Measurements from ENCODE around the gene DHODH. TPM values are rescaled to one million over a fixed set of nuclear protein-coding genes. Genes with fewer than 3 reads are reported as not detected.
A peak's percentile ranks its signal among the peaks of the same experiment; 100 is the strongest.

The DHODH gene
- 10 to 100 TPM in 1 of 4 donors, 1 to 10 TPM in 3; 5.5 to 13.4 (median 7.4) TPM for total RNA-seq

DNA sequence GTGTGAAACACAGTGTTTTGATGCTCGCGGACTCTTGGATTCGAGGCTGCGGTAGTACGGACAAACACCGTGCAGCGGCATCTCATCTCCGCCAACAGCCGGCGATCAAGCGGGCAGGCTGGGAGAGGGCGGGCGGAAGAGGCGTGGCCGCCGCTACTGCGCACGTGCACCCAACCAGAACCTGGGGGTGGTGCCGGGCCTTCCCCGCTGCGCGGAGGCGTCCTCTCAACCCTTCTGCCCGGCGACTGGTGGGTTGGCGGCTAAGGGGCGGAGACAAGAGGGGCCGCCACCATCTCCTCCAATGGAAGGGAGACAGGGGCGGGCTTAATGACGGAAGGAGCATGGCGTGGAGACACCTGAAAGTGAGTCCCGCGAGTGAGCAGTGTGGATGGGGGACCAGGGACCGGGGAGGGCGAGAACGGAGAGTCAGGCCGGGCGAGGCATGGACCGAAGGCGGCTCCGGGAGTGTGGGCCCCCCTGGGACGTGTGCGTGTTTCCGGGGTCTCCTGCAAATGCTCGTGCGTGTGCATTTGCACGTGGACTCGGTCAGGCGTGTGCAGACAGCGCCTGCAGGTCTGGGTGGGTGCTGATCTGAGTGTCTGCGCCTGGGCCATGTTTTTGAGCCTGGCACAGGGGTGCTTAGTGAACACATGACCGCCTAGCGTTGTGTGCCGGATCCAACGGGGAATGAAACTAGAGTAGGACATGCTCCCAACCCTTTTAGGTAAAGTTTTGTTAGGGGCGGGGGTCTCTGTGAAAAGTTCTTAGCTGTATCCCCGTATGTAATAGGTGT, at the start of gene DHODH:
Gene DHODH, plus strand, starts transcription at position 321 of the 793 bp plus-strand sequence. Its CDS starts 21 bp downstream, at position 342.
- Histone ChIP-seq H3K4me3 (replicated peaks in 1 of 3) (peak within 1 kb of the TSS; percentile 57 to 90 (median 69)), H3K36me3 (no peaks in the 10 kb centered on the region), H3K27me3 (no peaks in the 10 kb centered on the region), H3K4me1 (no peaks in the 10 kb centered on the region), H3K27ac (no peak within 1 kb of the TSS), H3K9me3 (no peaks in the 10 kb centered on the region)
- peak in 1 of 2 donors; percentile 61 for TF ChIP-seq POLR2A (IDR thresholded peaks at IDR 0.05)
- TF ChIP-seq, protein P1, sequence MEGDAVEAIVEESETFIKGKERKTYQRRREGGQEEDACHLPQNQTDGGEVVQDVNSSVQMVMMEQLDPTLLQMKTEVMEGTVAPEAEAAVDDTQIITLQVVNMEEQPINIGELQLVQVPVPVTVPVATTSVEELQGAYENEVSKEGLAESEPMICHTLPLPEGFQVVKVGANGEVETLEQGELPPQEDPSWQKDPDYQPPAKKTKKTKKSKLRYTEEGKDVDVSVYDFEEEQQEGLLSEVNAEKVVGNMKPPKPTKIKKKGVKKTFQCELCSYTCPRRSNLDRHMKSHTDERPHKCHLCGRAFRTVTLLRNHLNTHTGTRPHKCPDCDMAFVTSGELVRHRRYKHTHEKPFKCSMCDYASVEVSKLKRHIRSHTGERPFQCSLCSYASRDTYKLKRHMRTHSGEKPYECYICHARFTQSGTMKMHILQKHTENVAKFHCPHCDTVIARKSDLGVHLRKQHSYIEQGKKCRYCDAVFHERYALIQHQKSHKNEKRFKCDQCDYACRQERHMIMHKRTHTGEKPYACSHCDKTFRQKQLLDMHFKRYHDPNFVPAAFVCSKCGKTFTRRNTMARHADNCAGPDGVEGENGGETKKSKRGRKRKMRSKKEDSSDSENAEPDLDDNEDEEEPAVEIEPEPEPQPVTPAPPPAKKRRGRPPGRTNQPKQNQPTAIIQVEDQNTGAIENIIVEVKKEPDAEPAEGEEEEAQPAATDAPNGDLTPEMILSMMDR (IDR thresholded peaks at IDR 0.05) = peak in 3 of 6 experiments; percentile 11 to 32 (median 22)
- WGBS, 2 donors = 1% methylated on average over 47 to 57 of the region's 57 CpGs
- DNase-seq = peak; percentile 98 to 99
- intact Hi-C loops (cut with DNase I) = loop anchor here (5.0 kb wide), 1 partner anchor 84 kb away; the partner anchor contains the start of genes DHX38 and TXNL4B

DNA sequence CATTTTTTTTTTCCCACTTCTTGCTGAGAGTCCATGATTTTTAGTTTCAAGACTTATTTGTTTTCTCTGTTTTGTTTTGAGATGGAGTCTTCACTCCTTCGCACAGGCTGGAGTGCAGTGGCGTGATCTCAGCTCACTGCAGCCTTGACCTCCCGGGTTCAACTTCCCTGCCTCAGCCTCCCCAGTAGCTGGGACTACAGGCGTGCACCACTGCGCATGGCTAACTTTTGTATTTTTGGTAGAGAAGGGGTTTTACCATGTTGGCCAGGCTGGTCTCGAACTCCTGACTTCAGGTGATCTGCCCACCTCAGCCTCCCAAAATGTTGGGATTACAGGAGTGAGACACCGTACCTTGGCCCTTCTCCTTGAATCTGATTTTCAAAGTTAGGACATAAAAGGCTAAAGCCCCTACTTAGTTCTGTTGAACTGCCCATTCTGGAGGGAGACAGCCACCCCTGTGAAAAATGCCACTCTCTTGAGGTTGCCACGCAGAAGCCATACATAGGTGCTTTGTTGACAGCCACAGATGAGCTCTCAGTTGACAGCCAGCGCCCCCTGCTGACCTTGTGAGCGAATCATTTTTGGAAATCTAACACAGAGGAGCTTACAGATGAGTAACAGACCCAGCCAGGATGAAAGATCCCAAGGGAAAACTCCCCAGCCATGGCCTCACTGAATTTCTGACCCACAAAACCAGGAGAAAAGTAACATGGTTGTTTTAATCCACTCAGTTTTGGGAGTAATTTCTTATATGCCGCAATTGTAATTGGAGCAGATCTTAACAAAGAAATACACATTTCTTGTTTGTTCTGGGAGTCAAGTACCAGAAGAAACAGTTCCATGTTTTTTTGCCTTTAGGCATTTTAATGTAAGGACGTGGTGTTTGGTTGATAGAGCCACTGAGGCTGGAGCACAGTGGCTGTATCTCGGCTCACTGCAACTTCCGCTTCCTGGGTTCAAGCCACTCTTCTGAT, 47.2 kb upstream of the DHODH start:
- WGBS, 2 donors = 56 to 57% methylated on average over 14 of the region's 14 CpGs
- H3K4me3 ChIP-seq (replicated peaks in 1 of 3) = no peak overlapping the region
- H3K9me3 ChIP-seq = no peaks in the 10 kb centered on the region
- no peaks in the 10 kb centered on the region for H3K36me3 ChIP-seq
- no peak overlapping the region for H3K27ac ChIP-seq
- H3K27me3 ChIP-seq = no peaks in the 10 kb centered on the region
- DNase-seq = peak; percentile 76 to 85
- TF ChIP-seq, protein P1 (IDR thresholded peaks at IDR 0.05) = peak; percentile 34 to 81 (median 72)
- no peak for TF ChIP-seq POLR2A (IDR thresholded peaks at IDR 0.05)
- intact Hi-C loops (cut with DNase I) = loop anchor here (10.0 kb wide), 1 partner anchor 77 kb away; the partner anchor contains the start of gene ZNF821
- no peaks in the 10 kb centered on the region for H3K4me1 ChIP-seq

DNA sequence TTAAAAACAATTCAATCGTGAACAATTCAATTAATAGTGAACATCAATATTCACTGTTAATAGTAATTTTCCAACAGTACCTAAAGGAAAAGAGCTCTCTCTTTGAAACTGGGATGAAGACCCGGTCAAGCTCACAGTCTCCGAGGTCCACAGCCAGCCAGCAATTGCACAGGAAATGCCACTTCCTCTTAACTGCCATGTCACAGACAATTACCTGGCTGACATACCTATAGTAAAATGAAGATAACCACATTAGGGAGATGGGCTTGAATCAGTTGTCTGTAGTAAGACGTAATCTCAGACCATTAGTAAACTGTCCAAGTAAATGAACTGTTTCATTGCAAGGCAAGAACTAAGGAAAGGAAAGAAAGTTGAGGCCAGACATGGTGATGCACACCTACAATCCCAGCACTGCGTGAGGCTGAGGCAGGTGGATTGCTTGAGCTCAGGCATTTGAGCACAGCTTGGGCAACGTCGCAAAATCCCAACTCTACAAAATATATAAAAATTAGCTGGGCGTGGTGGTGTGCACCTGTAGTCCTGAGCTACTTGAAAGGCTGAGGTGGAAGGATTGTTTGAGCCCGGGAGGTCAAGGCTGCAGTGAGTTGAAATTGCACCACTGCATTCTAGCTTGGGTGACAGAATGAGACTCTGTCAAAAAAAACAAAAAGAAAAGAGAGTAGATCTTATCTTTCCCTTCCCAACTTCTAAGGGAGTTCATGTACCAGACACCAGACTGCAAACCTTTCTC, 45.2 kb upstream of the DHODH start:
- no peaks in the 10 kb centered on the region for H3K36me3 ChIP-seq
- TF ChIP-seq POLR2A (IDR thresholded peaks at IDR 0.05) = no peak
- TF ChIP-seq, protein P1 (IDR thresholded peaks at IDR 0.05) = no peak
- DNase-seq = no peak
- WGBS, 2 donors = 68 to 75% methylated on average over 9 of the region's 9 CpGs
- H3K4me3 ChIP-seq (replicated peaks in 1 of 3) = no peak overlapping the region
- H3K27ac ChIP-seq = no peak overlapping the region
- no peaks in the 10 kb centered on the region for H3K4me1 ChIP-seq
- H3K27me3 ChIP-seq = no peaks in the 10 kb centered on the region
- no peaks in the 10 kb centered on the region for H3K9me3 ChIP-seq
- intact Hi-C loops (cut with DNase I) = loop anchor here (10.0 kb wide), 1 partner anchor 78 kb away; the partner anchor contains the start of gene ZNF821

- intact Hi-C loops (cut with DNase I) = loop anchor here (10.0 kb wide), 1 partner anchor 80 kb away; the partner anchor contains the start of gene ZNF821
- no peak overlapping the region for H3K27ac ChIP-seq
Observed at GRCh38 chr16:71965223-71965622, 43.3 kb upstream of the DHODH start.

More at GRCh38 chr16:71965223-71965622, 43.3 kb upstream of the DHODH start:
- 86 to 91% methylated on average over 4 of the region's 4 CpGs for WGBS, 2 donors
- DNase-seq = no peak
- Histone ChIP-seq H3K36me3 (no peaks in the 10 kb centered on the region), H3K4me3 (replicated peaks in 1 of 3) (no peak overlapping the region), H3K27me3 (no peaks in the 10 kb centered on the region), H3K4me1 (no peaks in the 10 kb centered on the region), H3K9me3 (no peaks in the 10 kb centered on the region)
- TF ChIP-seq, protein P1 (IDR thresholded peaks at IDR 0.05) = no peak
- TF ChIP-seq POLR2A (IDR thresholded peaks at IDR 0.05) = no peak

All from thyroid gland (tissue), 4 donors.